ENCODE results near the gene ANKS1A.

ANKS1A gene

GRCh38 chr6:34917626-34918285 is 28.7 kb downstream of the ANKS1A start:
- TF ChIP-seq, protein P1, sequence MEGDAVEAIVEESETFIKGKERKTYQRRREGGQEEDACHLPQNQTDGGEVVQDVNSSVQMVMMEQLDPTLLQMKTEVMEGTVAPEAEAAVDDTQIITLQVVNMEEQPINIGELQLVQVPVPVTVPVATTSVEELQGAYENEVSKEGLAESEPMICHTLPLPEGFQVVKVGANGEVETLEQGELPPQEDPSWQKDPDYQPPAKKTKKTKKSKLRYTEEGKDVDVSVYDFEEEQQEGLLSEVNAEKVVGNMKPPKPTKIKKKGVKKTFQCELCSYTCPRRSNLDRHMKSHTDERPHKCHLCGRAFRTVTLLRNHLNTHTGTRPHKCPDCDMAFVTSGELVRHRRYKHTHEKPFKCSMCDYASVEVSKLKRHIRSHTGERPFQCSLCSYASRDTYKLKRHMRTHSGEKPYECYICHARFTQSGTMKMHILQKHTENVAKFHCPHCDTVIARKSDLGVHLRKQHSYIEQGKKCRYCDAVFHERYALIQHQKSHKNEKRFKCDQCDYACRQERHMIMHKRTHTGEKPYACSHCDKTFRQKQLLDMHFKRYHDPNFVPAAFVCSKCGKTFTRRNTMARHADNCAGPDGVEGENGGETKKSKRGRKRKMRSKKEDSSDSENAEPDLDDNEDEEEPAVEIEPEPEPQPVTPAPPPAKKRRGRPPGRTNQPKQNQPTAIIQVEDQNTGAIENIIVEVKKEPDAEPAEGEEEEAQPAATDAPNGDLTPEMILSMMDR (IDR thresholded peaks at IDR 0.05; ENCODE audit: insufficient read depth, low read depth, low read length, missing control alignments), result no peak
- no peak overlapping the region for H3K4me3 ChIP-seq (ENCODE audit: low read depth, low read length)
- no peak for DNase-seq (ENCODE audit: low read depth)

- no peak for DNase-seq (ENCODE audit: low read depth)
- H3K4me3 ChIP-seq (ENCODE audit: low read depth, low read length), result no peak overlapping the region
- TF ChIP-seq, protein P1 (IDR thresholded peaks at IDR 0.05; ENCODE audit: insufficient read depth, low read depth, low read length, missing control alignments), result no peak
Observed at GRCh38 chr6:34919651-34920050, 30.6 kb downstream of the ANKS1A start.

- H3K4me3 ChIP-seq (ENCODE audit: low read depth, low read length), result no peak overlapping the region
- TF ChIP-seq, protein P1 (IDR thresholded peaks at IDR 0.05; ENCODE audit: insufficient read depth, low read depth, low read length, missing control alignments), result no peak
- no peak for DNase-seq (ENCODE audit: low read depth)
Observed at GRCh38 chr6:34920097-34920496, 31.0 kb downstream of the ANKS1A start.

DNA sequence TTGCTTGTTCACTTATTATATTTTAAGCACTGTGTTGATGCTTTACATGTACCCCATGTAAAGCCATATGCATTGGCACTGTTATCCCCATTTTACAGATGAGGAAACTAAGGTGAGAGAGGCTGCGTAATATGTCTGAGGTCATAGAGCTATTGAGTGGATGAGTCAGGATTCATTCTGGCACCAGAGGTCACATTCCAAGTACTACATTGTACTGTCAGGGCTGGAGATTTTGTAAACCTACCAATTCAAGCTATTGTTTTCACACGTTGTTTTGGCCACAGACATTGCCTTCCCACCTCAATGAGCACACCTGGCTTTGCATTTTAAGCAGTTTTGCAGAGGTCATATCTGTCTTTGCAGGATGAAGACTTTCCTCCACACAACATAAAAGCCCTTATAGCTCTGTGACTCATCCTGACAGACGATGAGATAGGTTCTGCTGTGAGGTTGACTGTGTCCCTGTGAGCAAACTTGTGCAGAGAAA is 33.2 kb downstream of the ANKS1A start:
- no peak for DNase-seq (ENCODE audit: low read depth)

GRCh38 chr6:34924831-34925625 is 36.0 kb downstream of the ANKS1A start:
- H3K4me3 ChIP-seq (ENCODE audit: low read depth, low read length), result no peak overlapping the region
- no peak for DNase-seq (ENCODE audit: low read depth)
- TF ChIP-seq, protein P1 (IDR thresholded peaks at IDR 0.05; ENCODE audit: insufficient read depth, low read depth, low read length, missing control alignments), result no peak

More for the DNA sequence above, 33.2 kb downstream of the ANKS1A start:
- TF ChIP-seq, protein P1 (IDR thresholded peaks at IDR 0.05; ENCODE audit: insufficient read depth, low read depth, low read length, missing control alignments), result no peak
- H3K4me3 ChIP-seq (ENCODE audit: low read depth, low read length), result no peak overlapping the region

- DNase-seq (ENCODE audit: low read depth), result no peak
- H3K4me3 ChIP-seq (ENCODE audit: low read depth, low read length), result no peak overlapping the region
- TF ChIP-seq, protein P1 (IDR thresholded peaks at IDR 0.05; ENCODE audit: insufficient read depth, low read depth, low read length, missing control alignments), result no peak
Observed at GRCh38 chr6:34926655-34927054, 37.6 kb downstream of the ANKS1A start.
